Measurements from ENCODE around the gene ATP5IF1.

GRCh38 chr1:28249013-28249865 is 13.3 kb downstream of the ATP5IF1 start:
- TF ChIP-seq CTCF (IDR thresholded peaks at IDR 0.05) (no peak), POLR2AphosphoS5 (IDR thresholded peaks at IDR 0.05) (peak; percentile 33)
